ENCODE data around the gene DCAF8L2.
"Not testable (repeated sequence)": the region's sequence is repeated elsewhere in the genome, so short reads cannot be mapped to it uniquely, and the experiment has no call there.

The DCAF8L2 gene

GRCh38 chrX:27731962-27732361 lies 141.8 kb downstream of the DCAF8L2 start:
- ATAC-seq, result no peak
- Mint-ChIP-seq H3K9me3 (no peaks in the 10 kb centered on the region), H3K27ac (no peak overlapping the region), H3K36me3 (ENCODE audit: low read depth) (no peaks in the 10 kb centered on the region), H3K4me1 (no peaks in the 10 kb centered on the region), H3K4me3 (no peak overlapping the region), H3K27me3 (no peaks in the 10 kb centered on the region)
- no peak for DNase-seq

GRCh38 chrX:27735914-27736313 lies 145.8 kb downstream of the DCAF8L2 start:
- Mint-ChIP-seq H3K27me3 (no peaks in the 10 kb centered on the region), H3K36me3 (ENCODE audit: low read depth) (no peaks in the 10 kb centered on the region), H3K9me3 (peaks cover 8% of the 10 kb centered on the region), H3K4me1 (no peaks in the 10 kb centered on the region), H3K4me3 (no peak overlapping the region), H3K27ac (no peak overlapping the region)
- ATAC-seq (no peak), DNase-seq (no peak)

GRCh38 chrX:27740933-27741332 lies 150.8 kb downstream of the DCAF8L2 start:
- Mint-ChIP-seq H3K9me3 (peaks cover 8% of the 10 kb centered on the region), H3K36me3 (ENCODE audit: low read depth) (no peaks in the 10 kb centered on the region)
- no peak for ATAC-seq

GRCh38 chrX:27743521-27743920 lies 153.4 kb downstream of the DCAF8L2 start:
- not testable (repeated sequence) for DNase-seq; ATAC-seq; H3K4me1 Mint-ChIP-seq; H3K36me3 Mint-ChIP-seq (ENCODE audit: low read depth); H3K27me3 Mint-ChIP-seq; H3K4me3 Mint-ChIP-seq; H3K9me3 Mint-ChIP-seq; H3K27ac Mint-ChIP-seq

More at GRCh38 chrX:27740933-27741332, 150.8 kb downstream of the DCAF8L2 start:
- DNase-seq, result no peak
- Mint-ChIP-seq H3K4me3 (no peak overlapping the region), H3K27me3 (no peaks in the 10 kb centered on the region), H3K4me1 (no peaks in the 10 kb centered on the region), H3K27ac (no peak overlapping the region)

- DNase-seq, result no peak
- H3K36me3 Mint-ChIP-seq (ENCODE audit: low read depth), result no peaks in the 10 kb centered on the region
- H3K9me3 Mint-ChIP-seq, result no peaks in the 10 kb centered on the region
Measured at GRCh38 chrX:27746516-27746915, 156.4 kb downstream of the DCAF8L2 start.

GRCh38 chrX:27750298-27750697 lies 160.2 kb downstream of the DCAF8L2 start:
- not testable (repeated sequence) for H3K27ac Mint-ChIP-seq; H3K4me3 Mint-ChIP-seq; DNase-seq; H3K4me1 Mint-ChIP-seq; H3K36me3 Mint-ChIP-seq (ENCODE audit: low read depth); H3K27me3 Mint-ChIP-seq; ATAC-seq; H3K9me3 Mint-ChIP-seq

More at GRCh38 chrX:27746516-27746915, 156.4 kb downstream of the DCAF8L2 start:
- ATAC-seq, result no peak
- no peaks in the 10 kb centered on the region for H3K4me1 Mint-ChIP-seq
- H3K4me3 Mint-ChIP-seq, result no peak overlapping the region
- no peak overlapping the region for H3K27ac Mint-ChIP-seq
- no peaks in the 10 kb centered on the region for H3K27me3 Mint-ChIP-seq

- Mint-ChIP-seq H3K9me3 (no peaks in the 10 kb centered on the region), H3K27me3 (no peaks in the 10 kb centered on the region), H3K4me1 (no peaks in the 10 kb centered on the region), H3K36me3 (ENCODE audit: low read depth) (no peaks in the 10 kb centered on the region), H3K27ac (no peak overlapping the region), H3K4me3 (no peak overlapping the region)
- ATAC-seq, result no peak
- DNase-seq, result no peak
Measured at GRCh38 chrX:27751976-27752375, 161.8 kb downstream of the DCAF8L2 start.

- DNase-seq (no peak), ATAC-seq (no peak)
- Mint-ChIP-seq H3K4me3 (no peak overlapping the region), H3K27ac (no peak overlapping the region), H3K9me3 (no peaks in the 10 kb centered on the region), H3K27me3 (no peaks in the 10 kb centered on the region), H3K36me3 (ENCODE audit: low read depth) (no peaks in the 10 kb centered on the region), H3K4me1 (no peaks in the 10 kb centered on the region)
Measured at GRCh38 chrX:27765718-27766117, 175.6 kb downstream of the DCAF8L2 start.

GRCh38 chrX:27767387-27767786 lies 177.2 kb downstream of the DCAF8L2 start:
- H3K4me3 Mint-ChIP-seq, result no peak overlapping the region
- H3K27ac Mint-ChIP-seq, result no peak overlapping the region
- H3K9me3 Mint-ChIP-seq, result no peaks in the 10 kb centered on the region
- H3K36me3 Mint-ChIP-seq (ENCODE audit: low read depth), result no peaks in the 10 kb centered on the region
- DNase-seq, result no peak
- ATAC-seq, result no peak
- H3K27me3 Mint-ChIP-seq, result no peaks in the 10 kb centered on the region
- H3K4me1 Mint-ChIP-seq, result no peaks in the 10 kb centered on the region

- ATAC-seq (no peak), DNase-seq (no peak)
- H3K9me3 Mint-ChIP-seq, result no peaks in the 10 kb centered on the region
- no peak overlapping the region for H3K27ac Mint-ChIP-seq
- H3K27me3 Mint-ChIP-seq, result no peaks in the 10 kb centered on the region
- no peaks in the 10 kb centered on the region for H3K36me3 Mint-ChIP-seq (ENCODE audit: low read depth)
- no peak overlapping the region for H3K4me3 Mint-ChIP-seq
- H3K4me1 Mint-ChIP-seq, result no peaks in the 10 kb centered on the region
Measured at GRCh38 chrX:27775984-27776383, 185.8 kb downstream of the DCAF8L2 start.

GRCh38 chrX:27796640-27797257 lies 206.6 kb downstream of the DCAF8L2 start:
- H3K27ac Mint-ChIP-seq, result no peak overlapping the region
- H3K9me3 Mint-ChIP-seq, result no peaks in the 10 kb centered on the region
- DNase-seq (no peak), ATAC-seq (no peak)
- H3K36me3 Mint-ChIP-seq (ENCODE audit: low read depth), result no peaks in the 10 kb centered on the region
- H3K4me1 Mint-ChIP-seq, result no peaks in the 10 kb centered on the region
- no peak overlapping the region for H3K4me3 Mint-ChIP-seq
- no peaks in the 10 kb centered on the region for H3K27me3 Mint-ChIP-seq

GRCh38 chrX:27797575-27797974 lies 207.4 kb downstream of the DCAF8L2 start:
- no peaks in the 10 kb centered on the region for H3K36me3 Mint-ChIP-seq (ENCODE audit: low read depth)
- no peak for DNase-seq
- no peak for ATAC-seq
- H3K27me3 Mint-ChIP-seq, result no peaks in the 10 kb centered on the region
- H3K27ac Mint-ChIP-seq, result no peak overlapping the region
- no peaks in the 10 kb centered on the region for H3K9me3 Mint-ChIP-seq
- H3K4me1 Mint-ChIP-seq, result no peaks in the 10 kb centered on the region
- no peak overlapping the region for H3K4me3 Mint-ChIP-seq

Data from activated naive CD8-positive, alpha-beta T cell treated with anti-CD3 and anti-CD28 coated beads, Interleukin-2, amount 50 U/mL, for 24 hours (primary cell).